H1 (cell line): ENCODE data around the gene NR2E3. TPM values are rescaled to one million over a fixed set of nuclear protein-coding genes. Genes with fewer than 3 reads are reported as not detected.

ENCODE experiments used
- CTCF ChIA-PET: fragments of 300-600 bp; sonication (Branson Sonifier 250); formaldehyde crosslinking; loops from one replicate; lab custom pipeline; 2021; ENCODE audit not compliant: partially characterized antibody; lab: Charles Lee
- POLR2A ChIA-PET: fragments of 300-600 bp; sonication (Branson Sonifier 250); formaldehyde crosslinking; loops from one replicate; lab custom pipeline; 2021; ENCODE audit warnings: inconsistent platforms; ENCODE audit not compliant: partially characterized antibody; lab: Charles Lee
- DNase-seq, 2 experiments: peaks; one replicate each; pipeline versions ENCODE4 v3.0.0 to v3.0.0-alpha.2; 2010 to 2022; ENCODE audit warnings: low spot score in 2 of 2, low read depth in 1 of 2, mixed read lengths in 1 of 2
- FAIRE-seq: peaks from 2 replicates; lab custom pipeline; 2011; peaks lifted over from hg19 to GRCh38; lab: Jason Lieb, UNC
- H2AFZ ChIP-seq: 2 replicates; pipeline ENCODE4 v1.8.1; 2012; ENCODE audit warnings: low read length, inconsistent platforms
- H2AK5ac ChIP-seq: 2 replicates; pipeline ENCODE4 v1.6.1; 2013; ENCODE audit warnings: low read depth, low read length
- H2BK120ac ChIP-seq: replicated peaks from 2 replicates; pipeline ENCODE3; 2013; ENCODE audit warnings: low read depth, low read length, inconsistent platforms
- H2BK12ac ChIP-seq: 2 replicates; pipeline ENCODE4 v1.6.1; 2013; ENCODE audit warnings: low read depth, low read length
- H2BK15ac ChIP-seq: 2 replicates; pipeline ENCODE4 v1.6.1; 2013; ENCODE audit warnings: low read length
- H2BK20ac ChIP-seq: 2 replicates; pipeline ENCODE4 v1.6.1; 2013; ENCODE audit warnings: low read length
- H2BK5ac ChIP-seq: 2 replicates; pipeline ENCODE4 v1.6.1; 2013; ENCODE audit warnings: low read depth, low read length
- H3K14ac ChIP-seq: 2 replicates; pipeline ENCODE4 v1.6.1; 2013; ENCODE audit warnings: inconsistent platforms; ENCODE audit not compliant: insufficient read length
- H3K18ac ChIP-seq: 2 replicates; pipeline ENCODE4 v1.6.1; 2013; ENCODE audit warnings: low read length; ENCODE audit errors: extremely low read depth
- H3K23ac ChIP-seq: 2 replicates; pipeline ENCODE4 v1.6.1; 2013; ENCODE audit warnings: inconsistent platforms; ENCODE audit not compliant: insufficient read length
- H3K23me2 ChIP-seq: 2 replicates; pipeline ENCODE4 v1.6.1; 2013; ENCODE audit warnings: low read depth, low read length
- H3K27ac ChIP-seq: 2 replicates; pipeline ENCODE4 v1.6.1; 2011; ENCODE audit warnings: low read depth, low read length, inconsistent platforms
- H3K27me3 ChIP-seq, 4 experiments: replicated peaks in 1 of 4; 1 replicate in 1 of 4; 2 replicates in 3 of 4; pipeline versions ENCODE4 v1.6.1 to v1.8.1; 2011 to 2013; ENCODE audit warnings: low read length in 3 of 4, mild to moderate bottlenecking in 3 of 4, inconsistent platforms in 2 of 4, mixed read lengths in 2 of 4, moderate library complexity in 1 of 4; ENCODE audit not compliant: control insufficient read depth in 3 of 4, insufficient read depth in 3 of 4; ENCODE audit errors: extremely low read depth in 1 of 4
- H3K36me3 ChIP-seq, 4 experiments: 2 replicates each; pipeline versions ENCODE4 v1.6.1 to v1.8.1; 2011 to 2013; ENCODE audit warnings: mild to moderate bottlenecking in 4 of 4, low read length in 3 of 4, moderate library complexity in 2 of 4, control low read depth in 1 of 4, inconsistent platforms in 1 of 4; ENCODE audit not compliant: insufficient read depth in 4 of 4, control insufficient read depth in 2 of 4
- H3K4ac ChIP-seq: replicated peaks from 2 replicates; pipeline ENCODE3; 2013; ENCODE audit warnings: low read length, low read depth, mixed read lengths, inconsistent platforms; ENCODE audit not compliant: insufficient read length
- H3K4me1 ChIP-seq, 4 experiments: replicated peaks in 1 of 4; 1 replicate in 1 of 4; 2 replicates in 3 of 4; pipeline versions ENCODE4 v1.6.1 to v1.8.1; 2011 to 2013; ENCODE audit warnings: low read length in 3 of 4, inconsistent platforms in 2 of 4, mixed read lengths in 1 of 4; ENCODE audit not compliant: insufficient read depth in 4 of 4, control insufficient read depth in 3 of 4
- H3K4me2 ChIP-seq, 2 experiments: 2 replicates each; pipeline versions ENCODE4 v1.6.1 to v1.8.1; 2011 to 2013; ENCODE audit warnings: low read depth in 2 of 2, low read length in 2 of 2, control low read depth in 1 of 2, inconsistent platforms in 1 of 2, mild to moderate bottlenecking in 1 of 2; ENCODE audit not compliant: insufficient read depth in 1 of 2
- H3K4me3 ChIP-seq, 4 experiments: fragments of 200-600, 300-600 bp in 1 of 4; sonication (generic), shearing (Covaris generic), sonication (Bioruptor Twin) in 1 of 4; 2 replicates each; pipeline versions ENCODE4 v1.5.1 to v1.8.1; 2011 to 2016; ENCODE audit warnings: low read length in 4 of 4, low read depth in 3 of 4, control low read depth in 2 of 4, inconsistent platforms in 2 of 4, mild to moderate bottlenecking in 2 of 4, mixed read lengths in 1 of 4, moderate library complexity in 1 of 4; ENCODE audit not compliant: insufficient read depth in 2 of 4; ENCODE audit errors: extremely low read depth in 1 of 4
- H3K56ac ChIP-seq: replicated peaks from 2 replicates; pipeline ENCODE3; 2013; ENCODE audit warnings: low read depth, mild to moderate bottlenecking, mixed read lengths, low read length, inconsistent platforms; ENCODE audit not compliant: insufficient read length
- H3K79me1 ChIP-seq: 2 replicates; pipeline ENCODE4 v1.6.1; 2013; ENCODE audit warnings: low read depth, low read length, control low read depth
- H3K79me2 ChIP-seq, 2 experiments: 2 replicates each; pipeline versions ENCODE4 v1.6.1 to v1.8.1; 2012 to 2013; ENCODE audit warnings: low read length in 2 of 2, mild to moderate bottlenecking in 2 of 2, inconsistent platforms in 1 of 2; ENCODE audit not compliant: insufficient read depth in 2 of 2, control insufficient read depth in 1 of 2
- H3K9ac ChIP-seq, 4 experiments: replicated peaks in 1 of 4; 1 replicate in 1 of 4; 2 replicates in 3 of 4; pipeline versions ENCODE4 v1.6.1 to v1.8.1; 2011 to 2013; ENCODE audit warnings: low read depth in 3 of 4, low read length in 3 of 4, control low read depth in 2 of 4, mild to moderate bottlenecking in 2 of 4, moderate library complexity in 2 of 4, inconsistent platforms in 1 of 4; ENCODE audit errors: extremely low read depth in 1 of 4
- H3K9me3 ChIP-seq, 2 experiments: 2 replicates each; pipeline versions ENCODE4 v1.6.1 to v1.8.1; 2012 to 2013; ENCODE audit warnings: mild to moderate bottlenecking in 2 of 2, moderate library complexity in 2 of 2, control low read depth in 1 of 2, inconsistent platforms in 1 of 2, low read depth in 1 of 2, low read length in 1 of 2, mixed read lengths in 1 of 2; ENCODE audit not compliant: insufficient read depth in 2 of 2
- H4K20me1 ChIP-seq, 2 experiments: replicated peaks in 1 of 2; 2 replicates each; pipeline versions ENCODE3 to v1.8.1; 2011 to 2013; ENCODE audit warnings: inconsistent platforms in 2 of 2, low read length in 2 of 2, mild to moderate bottlenecking in 1 of 2; ENCODE audit not compliant: insufficient read depth in 2 of 2, control insufficient read depth in 1 of 2
- H4K5ac ChIP-seq: 2 replicates; pipeline ENCODE4 v1.6.1; 2013; ENCODE audit warnings: low read length, low read depth, mixed read lengths, inconsistent platforms; ENCODE audit not compliant: insufficient read length
- H4K8ac ChIP-seq: 2 replicates; pipeline ENCODE4 v1.8.0; 2013; ENCODE audit warnings: mild to moderate bottlenecking, moderate library complexity, low read length, inconsistent platforms; ENCODE audit not compliant: insufficient read depth; ENCODE audit errors: extremely low read depth
- H4K91ac ChIP-seq: replicated peaks from 2 replicates; pipeline ENCODE3; 2013; ENCODE audit warnings: low read length, mixed read lengths, inconsistent platforms; ENCODE audit not compliant: insufficient read length
- ASH2L ChIP-seq: fragments of 200-600, 300-600 bp; sonication (generic); IDR thresholded peaks from one replicate; pipeline ENCODE4 v1.7.1; 2017; ENCODE audit warnings: low read length
- EGR1 ChIP-seq: IDR thresholded peaks from 2 replicates; pipeline ENCODE4 v1.6.1; 2011; ENCODE audit warnings: low read depth, low read length, borderline replicate concordance
- EP300 ChIP-seq, 2 experiments: IDR thresholded peaks; 1 replicate in 1 of 2; 2 replicates in 1 of 2; pipeline ENCODE4 v1.6.1; 2011 to 2012; ENCODE audit warnings: low read depth in 2 of 2, low read length in 2 of 2, mild to moderate bottlenecking in 2 of 2, borderline replicate concordance in 1 of 2, inconsistent platforms in 1 of 2, moderate library complexity in 1 of 2
- HDAC2 ChIP-seq, 2 experiments: fragments of 300-600 bp in 1 of 2; sonication (generic) in 1 of 2; IDR thresholded peaks; 2 replicates each; pipeline ENCODE4 v1.6.1; 2011 to 2012; ENCODE audit warnings: low read depth in 2 of 2, low read length in 2 of 2, mild to moderate bottlenecking in 2 of 2, moderate library complexity in 2 of 2, borderline replicate concordance in 1 of 2, inconsistent platforms in 1 of 2
- POLR2A ChIP-seq, 2 experiments: IDR thresholded peaks; 1 replicate in 1 of 2; 2 replicates in 1 of 2; pipeline ENCODE4 v1.6.1; 2011; ENCODE audit warnings: low read depth in 2 of 2, low read length in 2 of 2, mild to moderate bottlenecking in 2 of 2; ENCODE audit errors: control extremely low read depth in 1 of 2
- RAD21 ChIP-seq, 2 experiments: IDR thresholded peaks in 1 of 2; conservative IDR thresholded peaks in 1 of 2; 2 replicates each; pipeline ENCODE4 v1.6.1; 2011; ENCODE audit warnings: low read depth in 2 of 2, low read length in 2 of 2, improper control_type of control experiment in 1 of 2, inconsistent platforms in 1 of 2, mild to moderate bottlenecking in 1 of 2, moderate library complexity in 1 of 2
- RBBP5 ChIP-seq: IDR thresholded peaks from 2 replicates; pipeline ENCODE4 v1.7.1; 2012; ENCODE audit warnings: low read depth, mild to moderate bottlenecking, inconsistent platforms, low read length, moderate library complexity, borderline replicate concordance
- SP4 ChIP-seq: IDR thresholded peaks from 2 replicates; pipeline ENCODE4 v1.6.1; 2012; ENCODE audit warnings: low read length, inconsistent platforms
- TAF1 ChIP-seq: IDR thresholded peaks from 2 replicates; pipeline ENCODE4 v1.6.1; 2011; ENCODE audit warnings: mild to moderate bottlenecking, low read depth, low read length
- TAF7 ChIP-seq: optimal IDR thresholded peaks from 2 replicates; pipeline ENCODE3; 2011; ENCODE audit warnings: low read depth, mild to moderate bottlenecking, inconsistent platforms, low read length, moderate library complexity, borderline replicate concordance
- TCF12 ChIP-seq: IDR thresholded peaks from 2 replicates; pipeline ENCODE4 v1.6.1; 2011; ENCODE audit warnings: low read depth, mild to moderate bottlenecking, low read length
- YY1 ChIP-seq: IDR thresholded peaks from 2 replicates; pipeline ENCODE4 v1.6.1; 2011; ENCODE audit warnings: low read depth, mild to moderate bottlenecking, low read length
- WGBS, 2 experiments: shearing (Covaris generic) in 1 of 2; methylation state at CpG; one replicate each; pipeline versions ENCODE4 v1.1.6 to v1.1.7; 2013 to 2015; ENCODE audit warnings: low lambda C conversion rate in 2 of 2, mixed read lengths in 2 of 2, inconsistent platforms in 1 of 2, low coverage in 1 of 2, missing lambda C conversion rate in 1 of 2; ENCODE audit not compliant: insufficient replicate concordance in 2 of 2, insufficient coverage in 1 of 2, insufficient read length in 1 of 2; ENCODE audit errors: extremely low coverage in 1 of 2, missing lambda C conversion rate in 1 of 2; 5-methylcytosine and 5-hydroxymethylcytosine counted together
- polyA plus RNA-seq, 7 experiments: library from polyadenylated mRNA; depleted of rRNA in 3 of 7; stranded (reverse) in 5 of 7; unstranded in 2 of 7; fragments of >200 nt in 5 of 7; fragments of 200-250 nt in 2 of 7; gene quantifications; 1 replicate in 5 of 7; 2 replicates in 1 of 7; 4 replicates in 1 of 7; pipeline versions ENCODE4 v1.2.1 to v1.2.3, GENCODE V29; 2011 to 2013; ENCODE audit warnings: missing spikeins in 2 of 7, mixed read lengths in 2 of 7
- total RNA-seq: library from RNA; stranded (reverse); fragmentation: NEBNext Ultra II Directional; extraction: Animal tissue kit (Norgen Biotek cat#: 25700); gene quantifications from 2 replicates; pipeline ENCODE4 v1.2.1, GENCODE V29; 2021

Gene NR2E3
- total and polyA plus RNA-seq, 2 of the 8 experiments (the other 6 are each of a cell fraction or from before 2014, with no cell fraction given): 0.56 to 0.80 TPM

DNA sequence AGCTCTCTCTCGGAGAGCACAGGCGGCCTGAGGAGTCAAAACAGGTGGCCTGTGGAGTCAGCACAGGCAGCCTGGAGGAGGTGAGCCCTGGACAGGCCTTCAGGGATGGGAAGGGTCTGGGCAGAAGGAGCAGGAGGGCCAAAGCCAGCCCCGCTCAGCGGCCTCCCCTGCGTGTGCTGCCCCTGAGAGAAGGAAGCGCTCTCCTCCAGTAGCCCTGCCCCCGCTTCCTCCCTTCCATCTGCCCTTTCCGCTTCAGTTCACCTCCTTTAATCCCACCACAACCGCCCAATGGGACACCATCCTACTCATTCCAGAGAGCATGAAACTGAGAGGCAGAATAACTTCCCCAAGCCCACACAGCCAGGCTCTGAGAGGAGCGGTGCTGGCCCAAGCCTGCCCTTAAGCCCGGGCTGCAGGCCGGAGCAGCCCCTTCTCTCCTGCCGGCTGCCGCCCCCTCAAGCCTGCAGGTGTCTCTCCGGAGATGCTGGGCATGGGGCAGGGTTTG is 3.2 kb upstream of the NR2E3 start:
- CTCF ChIA-PET: interaction anchor here (0.7 to 2.2 kb wide), 8 partner anchors 19 to 349 kb away, joined by 3 to 8 read pairs (median 4); no protein-coding TSS in a partner anchor

More for the DNA sequence above, 3.2 kb upstream of the NR2E3 start:
- peak overlapping the region; percentile 72 for H4K5ac ChIP-seq
- H3K4me1 ChIP-seq: peaks cover 8 to 31% (median 22%) of the 10 kb centered on the region in 4 experiments
- H2AK5ac ChIP-seq: no peak overlapping the region
- H3K14ac ChIP-seq: no peak overlapping the region
- H3K4me2 ChIP-seq: peak overlapping the region; percentile 59 to 63
- 24% methylated on average over 14 of the region's 15 CpGs; no CpG with 5 or more reads in 1 of the 2 experiments for WGBS, 2 experiments
- H2BK5ac ChIP-seq: peak overlapping the region; percentile 93
- peak overlapping the region; percentile 35; the same call in 1 of the 2 replicates for H3K27ac ChIP-seq
- TF ChIP-seq HDAC2 (IDR thresholded peaks at IDR 0.05; ENCODE audit: borderline replicate concordance in 1 of 2, low read depth in 2 of 2, low read length in 2 of 2) (no peak), SP4 (no peak), TAF7 (no peak), EP300 (IDR thresholded peaks at IDR 0.05; ENCODE audit: borderline replicate concordance in 1 of 2, low read depth in 2 of 2, low read length in 2 of 2) (no peak), RBBP5 (peak; percentile 53; the same call in 1 of the 2 replicates), EGR1 (peak; percentile 42; the same call in 1 of the 2 replicates), RAD21 (IDR thresholded peaks at IDR 0.05 in 1 of 2, conservative IDR thresholded peaks at IDR 0.05 in 1 of 2; ENCODE audit: low read depth in 2 of 2, low read length in 2 of 2) (peak in 1 of 2 experiments; percentile 9; a peak in 1 of 4 replicates), TAF1 (0 out of 2 replicates have a peak, but pooled peaks have one; percentile 51), TCF12 (no peak), POLR2A (IDR thresholded peaks at IDR 0.05; ENCODE audit: control extremely low read depth in 1 of 2, low read depth in 2 of 2, low read length in 2 of 2) (no peak), ASH2L (peak; percentile 85), YY1 (no peak)
- no peaks in the 10 kb centered on the region for H3K27me3 ChIP-seq
- H3K23ac ChIP-seq: no peak overlapping the region
- H2BK15ac ChIP-seq: peak overlapping the region; percentile 25; the same call in 1 of the 2 replicates
- peak overlapping the region; percentile 51; the same call in 1 of the 2 replicates for H3K18ac ChIP-seq
- POLR2A ChIA-PET: interaction anchor here (0.6 to 1.3 kb wide), 4 partner anchors 20 to 353 kb away, joined by 3 read pairs; no protein-coding TSS in a partner anchor
- H3K23me2 ChIP-seq: peaks cover 4% of the 10 kb centered on the region; the same call in 1 of the 2 replicates
- no peaks in the 10 kb centered on the region for H4K20me1 ChIP-seq
- H3K36me3 ChIP-seq: no peaks in the 10 kb centered on the region
- peak overlapping the region; percentile 82 for H2AFZ ChIP-seq
- peak overlapping the region in 2 of 4 experiments; percentile 26 to 51; a peak in 3 of 8 replicates for H3K4me3 ChIP-seq
- peak overlapping the region; percentile 58 for H3K4ac ChIP-seq
- H3K79me1 ChIP-seq: no peaks in the 10 kb centered on the region
- FAIRE-seq (peak; percentile 45), DNase-seq (peak in 1 of 2 experiments; percentile 76)
- H3K9ac ChIP-seq: no peak overlapping the region; a peak in 1 of 7 replicates
- H2BK12ac ChIP-seq: peak overlapping the region; percentile 97
- peak overlapping the region; percentile 84 for H2BK120ac ChIP-seq
- H2BK20ac ChIP-seq: peak overlapping the region; percentile 88; the same call in 1 of the 2 replicates
- H4K91ac ChIP-seq: peak overlapping the region; percentile 71
- no peaks in the 10 kb centered on the region for H3K9me3 ChIP-seq
- peak overlapping the region; percentile 69; the same call in 1 of the 2 replicates for H4K8ac ChIP-seq
- H3K79me2 ChIP-seq: no peaks in the 10 kb centered on the region
- peak overlapping the region; percentile 71 for H3K56ac ChIP-seq
